Renal cortical epithelial cell (primary cell): ENCODE results near the gene COL4A1. TPM values are rescaled to one million over a fixed set of nuclear protein-coding genes. Genes with fewer than 3 reads are reported as not detected.

Source experiments
- DNase-seq: peaks from one replicate; pipeline ENCODE4 v3.0.0-alpha.2; 2011; ENCODE audit warnings: low read depth
- total RNA-seq: library from RNA; depleted of rRNA; stranded (reverse); fragments of >200 nt; gene quantifications from 2 replicates; pipeline ENCODE4 v1.2.3, GENCODE V29; 2014

COL4A1 gene
- 1,634 and 1,793 TPM in 2 replicates for total RNA-seq

DNA sequence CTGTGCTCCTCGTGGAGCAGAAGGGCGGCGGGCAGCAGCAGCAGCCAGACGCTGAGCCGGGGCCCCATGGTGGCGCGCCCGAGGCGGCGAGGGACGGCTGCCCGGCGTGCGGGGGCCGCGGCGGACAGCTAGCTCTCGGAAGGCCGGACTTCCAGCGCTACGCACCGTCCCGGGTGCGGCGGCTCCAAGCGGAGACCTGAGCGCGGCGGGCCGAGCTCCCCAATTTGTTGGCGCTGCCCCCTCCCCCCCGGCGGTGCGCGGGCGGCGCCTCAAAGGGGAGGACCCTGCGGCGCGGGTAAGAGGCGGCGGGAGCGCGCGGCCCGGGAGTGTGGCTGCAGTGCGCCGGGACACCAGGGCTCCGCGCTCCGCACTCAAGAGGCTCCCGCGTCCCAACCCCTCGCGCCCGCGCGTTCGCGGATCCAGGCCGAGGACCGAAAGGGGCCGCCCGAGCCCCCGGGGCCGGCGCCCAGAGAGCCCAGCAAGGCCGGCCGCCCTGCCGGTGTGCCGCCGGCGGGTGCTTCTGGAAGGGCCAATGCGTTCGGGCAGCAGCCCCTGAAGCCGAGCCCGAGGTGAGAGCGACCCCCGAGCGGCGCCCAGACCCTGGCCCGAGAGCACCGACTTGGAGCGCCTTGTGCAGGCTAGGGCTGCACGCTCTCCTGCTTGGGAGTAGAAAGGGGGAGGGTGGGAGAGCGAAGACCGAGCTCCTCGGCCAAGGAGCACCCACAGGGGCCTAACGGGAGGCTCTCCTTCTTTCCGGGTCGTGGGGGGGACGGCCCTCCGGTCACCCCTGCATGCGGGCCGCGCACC lies at the start of gene COL4A1, which contains the start of gene COL4A2:
TSS of gene COL4A1 (minus strand) at position 198 of the 807 bp plus-strand sequence. CDS start at position 68, 130 bp downstream.
TSS of gene COL4A2 (plus strand) at position 325 of the 807 bp plus-strand sequence. CDS start 620 bp downstream, outside the sequence.
- DNase-seq = no peak

DNA sequence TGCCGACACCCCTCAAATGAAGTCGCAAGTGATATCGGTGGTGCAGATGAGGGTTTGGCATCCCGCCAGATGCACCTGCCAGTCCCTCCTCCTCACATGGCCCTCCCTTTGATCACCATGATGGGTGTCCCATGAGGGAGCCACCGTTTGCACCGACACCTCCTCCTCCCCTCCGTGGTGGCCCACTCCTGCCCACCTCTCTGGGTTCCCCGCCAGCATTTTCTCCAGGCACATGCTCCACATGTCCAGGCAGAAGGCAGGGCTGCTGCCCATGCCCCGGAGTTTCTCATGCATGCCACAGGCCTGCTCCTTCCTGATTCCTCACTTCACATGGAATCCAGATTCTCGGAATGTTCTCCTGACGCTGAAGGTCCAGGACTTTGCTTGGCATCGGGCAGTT lies 49.4 kb upstream of the COL4A1 start:
- peak; percentile 61 for DNase-seq

DNA sequence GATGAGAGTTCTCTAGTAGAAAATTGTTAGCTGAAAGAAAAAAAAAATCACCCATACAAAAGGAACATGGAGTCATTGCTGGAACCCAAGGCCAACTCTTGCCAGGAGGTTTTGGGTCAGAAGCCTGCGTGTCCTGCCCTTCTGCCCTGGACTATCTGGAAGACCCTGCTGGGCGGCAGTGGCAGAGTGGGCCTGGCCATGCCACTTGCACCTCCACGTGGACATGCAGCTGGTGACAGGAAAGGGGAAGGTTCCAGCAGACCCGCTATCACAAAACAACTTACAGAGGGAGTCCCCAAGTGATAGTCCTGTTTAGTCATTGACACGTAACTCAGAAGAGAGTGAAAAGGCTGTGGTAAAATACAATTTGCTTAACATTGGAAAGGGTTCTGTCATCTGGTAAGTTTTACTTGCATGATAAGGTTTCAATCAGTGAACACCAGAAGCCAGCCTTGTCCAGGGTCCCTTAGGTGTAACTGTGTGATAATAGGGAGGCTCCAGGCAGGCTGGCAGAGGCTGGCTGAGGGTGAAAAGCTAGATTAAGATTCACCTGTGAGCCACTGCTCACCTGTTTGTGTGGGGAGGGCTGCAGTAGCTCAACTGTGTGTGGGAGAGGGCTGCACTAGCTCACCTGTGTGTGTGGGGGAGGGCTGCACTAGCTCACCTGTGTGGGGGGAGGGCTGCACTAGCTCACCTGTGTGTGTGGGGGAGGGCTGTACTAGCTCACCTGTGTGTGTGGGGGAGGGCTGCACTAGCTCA lies 47.9 kb upstream of the COL4A1 start:
- DNase-seq = no peak

DNA sequence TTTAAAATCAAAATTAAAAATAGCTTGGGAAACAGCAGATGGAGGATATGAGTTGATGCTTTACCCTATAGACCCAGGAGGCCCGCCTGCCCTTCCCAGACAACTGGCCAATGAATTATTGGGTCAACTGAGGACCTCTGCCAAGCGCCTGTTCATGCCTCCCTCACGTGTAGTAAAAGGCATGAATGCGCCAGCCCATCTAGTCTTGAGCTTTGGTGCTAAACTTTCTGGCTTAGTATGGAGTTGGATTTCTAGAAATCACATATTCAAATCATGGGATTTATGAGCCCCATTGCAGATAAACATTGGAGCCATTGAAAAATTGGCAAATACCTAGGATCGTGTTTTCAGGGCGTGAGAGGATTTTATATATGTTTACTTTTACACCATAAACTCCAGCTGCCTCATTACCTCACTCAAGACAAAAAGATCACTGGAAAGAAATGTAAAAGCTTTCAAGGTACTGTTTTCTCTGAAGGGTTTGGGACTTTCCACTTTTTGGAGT lies 47.2 kb upstream of the COL4A1 start:
- DNase-seq = no peak

DNA sequence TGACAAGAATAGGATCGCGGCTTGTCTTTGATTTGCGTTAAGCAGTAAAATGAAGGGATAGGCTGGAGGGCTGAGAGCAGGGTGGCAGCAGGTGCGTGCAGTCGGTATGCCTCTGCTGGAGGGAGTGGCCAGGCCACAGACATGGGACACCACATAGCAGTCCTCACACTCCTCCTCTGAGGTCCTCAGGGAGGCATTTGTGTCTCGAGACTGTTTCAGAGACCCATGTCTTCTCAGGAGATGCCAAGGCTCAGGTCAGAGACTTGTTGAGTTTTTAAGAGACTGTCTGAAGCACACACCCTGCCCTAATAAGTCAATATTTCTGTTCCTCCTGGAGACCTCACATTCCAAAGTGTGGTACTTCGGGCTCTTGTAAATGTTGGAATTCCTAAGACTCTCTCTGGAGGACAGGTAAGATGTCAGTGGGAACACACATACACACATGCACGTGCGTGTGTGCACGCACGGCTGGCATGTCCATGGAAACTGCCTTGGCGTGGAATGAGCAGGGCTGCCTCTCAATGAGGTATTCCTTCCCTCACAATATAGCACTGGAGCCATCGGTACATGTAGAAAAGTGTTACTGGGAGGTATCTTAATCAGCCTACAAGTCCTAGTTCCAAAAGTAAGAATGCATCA lies 46.5 kb upstream of the COL4A1 start:
- no peak for DNase-seq

DNA sequence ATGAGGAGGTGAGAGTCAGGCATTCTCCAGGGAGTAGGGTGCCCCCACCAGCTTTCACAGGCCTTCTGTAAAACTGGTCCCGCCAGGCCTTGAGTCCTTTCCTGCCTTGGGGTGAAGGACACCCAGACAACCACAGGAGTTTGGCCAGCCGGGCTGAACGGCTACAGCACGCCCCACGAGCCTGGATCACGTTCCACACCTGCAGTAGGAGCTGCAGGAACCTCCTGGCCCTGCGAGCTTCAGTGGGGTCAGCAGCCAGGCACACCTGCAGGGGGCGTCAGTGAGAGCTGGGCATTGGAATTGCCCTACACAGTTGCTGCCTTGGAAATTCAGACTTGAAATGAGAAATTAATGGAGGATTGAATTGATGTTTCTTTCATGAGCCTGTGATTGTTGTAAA lies 45.8 kb upstream of the COL4A1 start:
- no peak for DNase-seq

DNA sequence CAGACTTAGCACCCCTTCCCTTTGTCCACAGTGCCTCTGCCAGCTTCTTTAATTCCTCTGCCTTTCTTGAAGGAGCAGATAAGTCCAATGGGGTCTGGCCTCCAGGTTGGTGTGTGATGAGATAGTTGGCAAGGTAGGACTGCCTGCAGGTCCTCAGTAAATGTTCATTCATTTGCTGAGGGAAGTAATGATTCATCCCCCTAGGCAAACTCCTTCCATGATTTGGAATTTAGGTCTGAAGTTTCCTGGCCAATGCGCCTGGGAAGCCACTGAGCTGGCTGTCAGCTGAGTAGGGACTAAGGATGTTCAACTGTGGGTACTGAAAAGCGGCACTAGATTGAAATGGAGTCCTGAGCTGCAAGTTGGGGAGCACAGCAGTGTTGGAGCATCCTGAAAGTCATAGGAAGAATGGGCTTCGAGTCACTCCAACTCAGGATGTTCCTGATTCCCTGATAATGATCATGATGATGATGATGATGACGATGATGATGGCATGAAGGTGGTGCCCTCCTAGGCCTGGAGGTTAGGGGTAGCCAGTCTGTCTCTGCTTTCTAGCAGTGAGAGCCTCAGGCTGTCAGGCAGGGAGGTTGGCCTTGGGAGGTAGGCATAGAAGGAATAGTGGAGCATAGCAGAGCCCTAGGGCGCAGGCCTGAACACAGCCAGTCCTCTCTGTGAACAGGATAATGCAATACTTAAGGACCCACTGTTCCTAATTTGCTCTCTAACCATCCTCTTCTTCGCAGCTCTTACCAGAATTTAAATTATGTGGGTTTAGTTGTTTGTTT lies 44.9 kb upstream of the COL4A1 start:
- DNase-seq = no peak

DNA sequence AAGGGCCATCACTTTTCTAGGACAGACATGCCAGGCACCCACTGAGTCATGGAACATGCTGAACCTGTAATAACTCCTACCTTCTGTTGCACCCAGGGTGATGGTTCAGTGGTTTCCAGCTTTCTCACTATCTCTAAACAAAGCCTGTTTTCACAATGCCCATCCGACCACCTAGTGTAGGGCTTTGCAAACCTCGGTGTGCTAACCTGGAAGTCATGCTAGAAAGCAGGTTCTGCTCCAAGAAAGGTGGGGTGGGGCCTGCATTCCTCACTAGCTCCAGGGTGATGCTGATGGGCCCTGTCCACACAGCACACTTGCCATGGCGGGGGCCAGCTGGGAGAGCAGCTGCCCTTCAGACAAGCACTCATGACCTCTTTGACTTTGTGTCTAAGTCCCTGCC lies 43.6 kb upstream of the COL4A1 start:
- DNase-seq = peak; percentile 74

DNA sequence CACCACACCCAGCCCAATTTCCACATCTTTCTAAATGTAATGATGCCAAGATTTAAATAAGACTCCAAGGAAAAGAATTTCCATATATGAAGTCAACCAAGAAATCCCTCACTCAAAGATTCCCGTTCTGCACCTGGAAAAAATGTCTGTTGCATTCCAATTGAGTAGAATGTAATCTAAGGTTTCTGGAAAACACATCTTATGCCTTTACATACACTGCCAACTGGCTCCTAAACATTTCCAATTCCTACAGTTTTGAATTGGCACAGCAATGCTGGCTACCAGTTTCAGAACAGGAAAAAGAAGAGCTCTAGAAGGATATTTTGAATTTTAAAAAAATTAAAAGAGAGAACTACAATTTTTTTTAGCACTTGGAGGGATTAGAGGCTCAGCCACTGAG lies 43.1 kb upstream of the COL4A1 start:
- DNase-seq = no peak

DNA sequence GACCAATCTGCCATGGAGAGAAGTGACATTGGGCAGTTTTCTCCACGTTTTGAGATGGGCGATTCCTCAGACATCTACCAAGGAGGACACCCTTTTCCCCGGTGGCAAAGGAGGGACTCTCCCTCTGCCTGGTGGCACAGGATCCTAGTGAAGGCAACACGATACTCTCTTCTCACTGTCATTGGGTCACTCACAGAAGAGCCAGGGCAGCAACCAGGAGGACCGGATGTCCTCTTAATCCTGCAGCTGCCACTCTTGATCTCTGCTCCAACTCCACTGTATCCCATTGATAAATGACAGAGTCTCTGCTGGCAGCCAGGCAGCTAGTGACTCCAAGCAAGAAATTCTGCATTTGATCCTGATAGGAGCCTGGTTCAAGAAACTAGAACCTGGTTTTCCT lies 42.3 kb upstream of the COL4A1 start:
- DNase-seq = no peak

DNA sequence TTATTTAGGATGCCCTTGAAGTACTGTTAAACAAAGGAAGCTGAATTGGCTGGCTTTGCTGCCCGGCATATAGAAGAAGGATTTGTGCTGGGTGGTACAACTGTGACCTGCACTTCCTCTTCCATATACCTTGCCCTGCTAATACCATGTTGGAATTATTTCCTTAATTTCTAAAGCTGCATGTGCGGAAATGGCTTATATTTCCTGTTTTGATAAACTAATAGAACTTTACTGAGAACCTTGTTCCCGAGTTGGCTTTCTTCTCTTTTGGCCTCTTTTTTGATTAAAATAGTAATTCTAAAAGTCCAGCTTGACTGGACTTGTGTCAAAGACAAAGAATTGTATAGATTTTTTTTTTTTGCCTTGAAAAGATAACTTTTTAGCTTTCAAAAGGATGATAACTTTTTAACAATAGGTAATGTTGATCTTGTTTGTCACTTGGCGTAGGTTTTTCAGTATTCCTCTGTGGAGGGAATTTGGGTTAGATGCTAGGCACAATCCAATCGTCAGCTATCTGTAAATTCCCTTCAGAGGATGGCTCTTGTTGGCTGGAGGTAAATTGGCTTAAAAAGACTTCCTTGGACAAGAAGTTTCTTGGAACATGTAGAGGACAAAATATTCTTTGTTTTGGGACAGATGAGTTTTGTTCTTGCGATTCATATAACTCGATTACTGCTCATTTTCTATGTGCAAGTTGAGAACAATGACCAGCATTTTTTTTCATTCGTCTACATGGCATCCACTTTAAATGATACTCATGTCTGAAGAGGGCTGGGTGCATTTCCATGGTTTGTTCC lies 41.5 kb upstream of the COL4A1 start:
- DNase-seq = no peak

DNA sequence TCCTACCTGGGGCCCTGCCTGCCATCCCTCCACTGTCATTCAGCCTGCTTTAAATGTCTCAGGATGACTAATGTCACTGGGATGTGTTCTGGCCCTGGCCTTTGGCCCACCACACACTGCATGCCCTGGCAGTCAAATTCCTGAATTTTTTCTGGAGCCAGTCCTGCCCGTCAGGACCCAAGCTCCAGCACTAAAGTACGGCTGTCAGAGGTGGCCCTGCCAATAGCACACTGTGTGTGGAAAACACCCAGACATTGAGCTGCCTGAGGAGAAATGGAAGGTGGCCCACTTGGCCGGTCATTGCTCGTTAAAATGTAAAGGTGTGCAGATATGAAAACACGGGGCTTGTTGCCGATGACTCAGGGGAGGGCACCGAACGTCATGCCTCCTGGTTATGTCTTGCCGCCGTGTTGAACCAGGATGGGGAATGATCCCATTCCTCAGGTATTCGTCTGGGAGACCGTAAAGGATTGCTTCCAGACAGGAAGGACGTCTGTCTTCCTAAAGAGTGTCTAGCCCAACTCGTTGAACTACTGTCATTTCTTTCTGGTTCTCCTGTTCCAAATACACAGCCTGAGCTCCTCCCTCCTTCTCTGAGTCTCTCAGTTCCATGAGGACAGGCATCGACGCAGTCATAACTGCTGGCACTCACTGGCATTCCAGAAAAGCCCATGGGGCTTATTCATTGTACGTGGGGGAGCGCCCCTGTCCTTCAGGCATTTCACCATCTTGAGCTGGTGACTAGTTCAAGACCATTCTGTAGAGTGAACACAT lies 40.8 kb upstream of the COL4A1 start:
- DNase-seq = peak; percentile 94

DNA sequence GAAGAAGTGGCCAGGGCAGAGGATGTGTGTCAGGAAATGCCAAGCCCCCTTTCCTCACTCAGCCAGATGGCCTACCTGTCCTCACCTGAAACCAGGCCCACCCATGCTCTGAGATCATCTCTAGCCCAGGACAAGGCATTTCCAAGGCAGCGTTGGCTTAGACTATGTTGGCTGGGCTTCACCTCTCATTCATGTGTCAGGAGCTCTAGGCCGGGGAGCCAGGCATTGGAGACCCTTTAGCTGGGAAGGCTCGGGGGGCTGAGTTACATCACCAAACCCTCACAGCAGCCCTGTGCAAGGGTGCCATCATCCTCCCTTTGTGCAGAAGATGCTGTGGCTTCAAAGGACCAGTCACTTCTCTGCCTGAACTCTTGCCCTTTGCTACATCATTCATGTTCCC lies 40.1 kb upstream of the COL4A1 start:
- no peak for DNase-seq

DNA sequence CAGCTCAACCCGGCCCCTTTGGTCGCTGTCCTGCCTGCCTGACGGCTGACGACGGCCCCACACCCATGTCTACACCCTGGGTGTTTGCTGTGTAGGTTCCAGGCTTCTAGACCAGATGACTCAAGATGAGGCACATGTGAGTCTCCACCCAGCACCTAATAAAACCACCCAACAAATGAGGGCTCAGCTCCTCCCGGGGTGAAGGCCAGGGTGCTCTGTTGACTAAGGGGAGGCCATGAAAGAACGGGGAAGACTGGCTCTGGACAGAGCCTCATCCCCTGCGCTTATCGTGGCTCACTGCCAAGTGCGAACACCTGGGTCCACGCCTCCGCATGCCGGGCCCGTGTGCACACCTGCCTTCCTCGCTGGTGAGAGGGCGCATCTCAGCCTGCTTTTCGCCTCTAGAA lies 39.7 kb upstream of the COL4A1 start:
- no peak for DNase-seq

DNA sequence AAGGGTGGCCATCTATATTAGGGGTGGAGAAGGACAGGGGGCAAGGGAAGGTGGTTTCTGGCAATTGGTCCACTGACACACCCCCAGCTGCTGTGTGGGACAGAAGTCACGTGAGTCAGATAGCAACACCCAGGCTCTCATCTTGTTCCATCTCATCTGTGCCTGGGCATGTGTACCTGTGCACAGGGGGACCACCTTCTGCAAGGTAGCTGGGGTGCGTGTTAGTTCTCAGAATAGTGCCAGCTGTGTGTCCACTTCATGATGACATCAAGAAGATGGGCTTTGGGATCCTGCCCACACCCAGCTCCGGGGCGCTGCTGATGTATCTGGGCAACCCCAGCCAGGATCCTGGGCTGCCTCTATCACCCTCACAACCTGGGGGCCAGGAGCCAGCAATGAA lies 38.7 kb upstream of the COL4A1 start:
- no peak for DNase-seq

DNA sequence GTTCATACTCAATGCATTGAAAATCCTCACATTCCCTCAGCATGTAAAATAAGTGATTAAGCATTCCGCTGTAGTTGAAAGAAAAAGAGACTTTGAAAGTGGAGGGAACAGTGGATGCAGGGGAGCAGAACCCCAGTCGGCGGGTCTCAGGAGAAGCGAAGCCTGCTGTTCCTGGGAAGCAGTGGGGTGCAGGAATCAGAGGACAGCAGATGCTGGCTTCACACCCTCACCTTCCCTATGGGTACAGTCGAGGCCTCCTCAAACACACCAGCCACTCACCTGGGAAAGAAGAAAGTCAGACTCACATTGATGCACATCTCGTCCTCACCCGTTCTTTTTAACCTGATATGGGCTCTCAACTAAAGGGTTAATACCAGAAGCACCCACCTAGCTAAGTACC lies 38.3 kb upstream of the COL4A1 start:
- DNase-seq = no peak

DNA sequence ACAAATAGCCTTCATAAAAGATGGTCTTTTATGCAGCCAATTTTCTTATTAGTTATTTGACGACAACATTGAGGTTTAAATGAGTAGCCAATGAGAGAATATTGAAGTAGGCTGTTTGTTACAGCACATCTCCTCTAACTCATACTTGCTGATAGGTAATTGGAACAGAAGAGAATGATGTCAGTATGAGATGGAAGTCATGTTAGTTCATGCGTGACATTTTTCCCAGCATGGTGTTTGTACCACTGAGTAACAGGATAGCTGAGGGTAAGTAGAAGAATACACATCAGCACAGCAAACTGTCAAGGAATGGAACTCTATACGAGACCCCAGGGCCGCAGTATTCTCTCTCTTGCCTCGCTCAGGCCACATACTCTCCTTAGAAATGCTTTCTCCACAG lies 37.4 kb upstream of the COL4A1 start:
- no peak for DNase-seq

DNA sequence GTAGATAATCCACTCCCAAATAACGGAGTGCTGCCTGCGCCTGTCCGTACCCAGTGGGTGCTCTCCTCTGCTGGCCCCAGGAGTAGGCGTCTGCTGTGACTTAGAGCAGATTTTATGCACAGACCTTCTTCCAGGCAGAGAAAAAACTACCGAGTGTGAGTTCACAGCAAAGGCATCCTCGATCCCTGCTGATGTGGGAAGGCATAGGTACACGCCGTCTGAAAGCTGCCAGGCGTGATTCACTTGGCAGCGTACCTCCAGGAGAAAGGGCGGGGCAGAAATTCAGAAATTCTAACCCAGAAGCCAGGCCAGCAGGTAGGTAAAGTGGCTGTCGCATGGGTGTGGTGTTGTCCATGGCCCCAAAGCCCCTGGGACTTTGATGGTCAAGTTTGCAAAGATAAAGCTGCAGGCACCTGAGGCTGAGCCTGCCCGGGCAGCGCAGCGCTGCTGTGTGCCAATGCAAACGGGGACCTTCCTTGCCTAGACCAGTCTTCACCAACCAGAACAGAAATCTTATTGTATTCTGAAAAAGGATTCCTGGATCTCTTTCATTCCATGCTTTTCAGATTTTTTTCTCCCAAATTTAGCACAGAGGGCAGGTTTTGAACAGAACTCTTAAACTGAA lies 36.4 kb upstream of the COL4A1 start:
- peak; percentile 74 for DNase-seq

DNA sequence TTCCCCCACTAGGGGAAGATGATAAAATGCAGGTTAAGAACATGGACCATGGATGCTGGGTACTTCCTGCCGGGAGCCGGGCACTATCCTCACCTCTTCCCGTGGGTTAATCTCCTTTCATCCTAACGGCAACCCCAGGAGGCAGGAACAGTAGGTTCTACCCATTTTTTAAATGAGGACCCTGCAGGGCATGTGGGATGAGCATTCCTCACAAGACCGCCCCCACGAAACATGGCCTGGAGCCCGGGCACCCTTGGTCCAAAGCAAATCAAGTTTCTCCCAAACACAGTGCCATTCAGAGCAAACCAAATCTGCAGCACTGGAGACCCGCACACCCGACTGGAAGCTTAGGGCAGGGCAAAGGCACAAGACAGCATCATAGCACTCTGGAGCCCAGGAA lies 35.5 kb upstream of the COL4A1 start:
- DNase-seq = no peak
